A673 (cell line): ENCODE measurements around the gene ST13. TPM values are rescaled to one million over a fixed set of nuclear protein-coding genes. Genes with fewer than 3 reads are reported as not detected.
A peak's percentile ranks its signal among the peaks of the same experiment; 100 is the strongest.
"Not testable (repeated sequence)": the region's sequence is repeated elsewhere in the genome, so short reads cannot be mapped to it uniquely, and the experiment has no call there.

Experiments
- BruUV-seq: library from RNA; stranded (reverse); fragments of 400-500 nt; replicated peaks from 2 replicates; lab custom pipeline; 2021; lab: Mats Ljungman, UMichigan
- CTCF ChIA-PET: fragments of 300-600 bp; sonication (Branson Sonifier 250); formaldehyde crosslinking; loops from one replicate; lab custom pipeline; 2022; ENCODE audit warnings: antibody characterized with exemption; lab: Charles Lee
- POLR2A ChIA-PET: fragments of 300-600 bp; sonication (Branson Sonifier 250); formaldehyde crosslinking; loops from one replicate; lab custom pipeline; 2022; ENCODE audit warnings: antibody characterized with exemption; ENCODE audit not compliant: low non-redundant PET; lab: Charles Lee
- DNase-seq: peaks from one replicate; pipeline ENCODE4 v3.0.0-alpha.2; 2015; ENCODE audit warnings: low spot score
- H3K27ac ChIP-seq: fragments of 200-600 bp; sonication (generic); 2 replicates; pipeline ENCODE4 v1.5.1; 2016; ENCODE audit warnings: mixed run types, low read depth, mild to moderate bottlenecking, mixed read lengths, antibody characterized with exemption, low read length; ENCODE audit not compliant: poor library complexity, severe bottlenecking
- H3K27me3 ChIP-seq: fragments of 200-600 bp; sonication (generic); replicated peaks from 2 replicates; pipeline ENCODE4 v1.6.1; 2017; ENCODE audit warnings: mixed run types, low read depth, mild to moderate bottlenecking, mixed read lengths, antibody characterized with exemption, low read length; ENCODE audit not compliant: insufficient read depth, poor library complexity
- H3K36me3 ChIP-seq: fragments of 200-600 bp; sonication (generic); 2 replicates; pipeline ENCODE4 v1.6.1; 2016; ENCODE audit warnings: mixed run types, mild to moderate bottlenecking, mixed read lengths, antibody characterized with exemption, low read length; ENCODE audit not compliant: insufficient read depth, poor library complexity, severe bottlenecking
- H3K4me1 ChIP-seq: fragments of 200-600 bp; sonication (generic); 2 replicates; pipeline ENCODE4 v1.6.1; 2017; ENCODE audit warnings: mixed run types, mild to moderate bottlenecking, mixed read lengths, antibody characterized with exemption, low read length; ENCODE audit not compliant: insufficient read depth, poor library complexity, severe bottlenecking
- H3K4me3 ChIP-seq: fragments of 200-600 bp; sonication (generic); 2 replicates; pipeline ENCODE4 v1.5.1; 2016; ENCODE audit warnings: low read depth, mixed run types, mild to moderate bottlenecking, mixed read lengths, low read length; ENCODE audit not compliant: poor library complexity, severe bottlenecking
- H3K9me3 ChIP-seq: fragments of 200-600 bp; sonication (generic); 2 replicates; pipeline ENCODE4 v1.6.1; 2016; ENCODE audit warnings: mixed run types, low read depth, mild to moderate bottlenecking, mixed read lengths, antibody characterized with exemption, low read length; ENCODE audit not compliant: poor library complexity, severe bottlenecking
- CTCF ChIP-seq: fragments of 300-800, 200-600 bp; sonication (generic); conservative IDR thresholded peaks from 2 replicates; pipeline ENCODE4 v1.5.1; 2017; ENCODE audit warnings: low read depth, mild to moderate bottlenecking, antibody characterized with exemption, low read length, moderate library complexity, mixed read lengths
- EZH2 ChIP-seq: fragments of 200-600 bp; sonication (generic); IDR thresholded peaks from 2 replicates; pipeline ENCODE4 v1.6.1; 2017; ENCODE audit warnings: borderline replicate concordance, low read depth, mild to moderate bottlenecking, mixed read lengths, antibody characterized with exemption, low read length; ENCODE audit not compliant: poor library complexity, severe bottlenecking
- intact Hi-C: fragments of 100-400 bp; cut with micrococcal nuclease; formaldehyde crosslinking; loops from one replicate; pipeline ENCODE4 v1.10.0; 2022; ENCODE audit not compliant: unreplicated experiment
- total RNA-seq: library from RNA; stranded (reverse); gene quantifications from 2 replicates; pipeline ENCODE4 v1.2.3, GENCODE V29; 2021

ST13 gene
- total RNA-seq, 1 experiment from 2014 or later = 337 TPM

DNA sequence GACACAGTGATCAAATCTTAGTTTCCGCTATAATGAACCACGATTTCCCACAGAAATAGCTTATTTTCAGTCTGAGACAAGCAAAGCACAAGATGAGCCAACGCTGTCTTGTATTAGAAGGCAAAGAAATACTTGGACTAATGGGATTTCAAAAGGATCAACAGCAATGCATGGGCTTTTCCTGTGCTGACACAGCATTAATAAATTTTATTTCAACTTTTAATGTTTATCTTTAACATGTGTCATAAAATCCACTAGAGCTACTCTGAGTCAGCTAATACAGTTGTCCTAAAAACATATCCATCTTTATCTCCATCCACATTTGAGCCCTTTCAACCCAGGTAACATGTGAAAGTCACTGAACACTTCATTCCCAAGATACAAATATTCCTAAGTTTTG, 21.8 kb downstream of the ST13 start:
- H3K36me3 ChIP-seq = peaks cover 92% of the 10 kb centered on the region
- CTCF ChIA-PET = no interaction called here
- H3K9me3 ChIP-seq = no peaks in the 10 kb centered on the region
- no TSS peak for BruUV-seq
- peaks cover 48% of the 10 kb centered on the region for H3K4me1 ChIP-seq
- POLR2A ChIA-PET = no interaction called here
- H3K4me3 ChIP-seq = no peak overlapping the region
- TF ChIP-seq EZH2 = no peak
- TF ChIP-seq CTCF = no peak
- intact Hi-C loops = no loop called here
- H3K27ac ChIP-seq = peak overlapping the region; percentile 27
- no peaks in the 10 kb centered on the region for H3K27me3 ChIP-seq
- no peak for DNase-seq

GRCh38 chr22:40829131-40829530, 27.3 kb downstream of the ST13 start:
- H3K4me3 ChIP-seq = no peak overlapping the region
- peak; percentile 82 for DNase-seq
- POLR2A ChIA-PET = interaction anchor here (0.7 kb wide), 1 partner anchor 553 kb away, joined by 3 read pairs; the partner anchor contains the start of gene TEF
- BruUV-seq = no TSS peak
- H3K27me3 ChIP-seq = no peaks in the 10 kb centered on the region
- CTCF ChIA-PET = no interaction called here
- no peaks in the 10 kb centered on the region for H3K9me3 ChIP-seq
- H3K27ac ChIP-seq = peak overlapping the region; percentile 61
- peaks cover 78% of the 10 kb centered on the region for H3K36me3 ChIP-seq
- H3K4me1 ChIP-seq = peaks cover 66% of the 10 kb centered on the region
- TF ChIP-seq CTCF = no peak
- TF ChIP-seq EZH2 = no peak
- intact Hi-C loops = no loop called here

- POLR2A ChIA-PET = interaction anchor here (0.5 kb wide), 1 partner anchor 112 kb away, joined by 10 read pairs; no protein-coding TSS in a partner anchor
- CTCF ChIA-PET = interaction anchor here (0.8 kb wide), 1 partner anchor 144 kb away, joined by 3 read pairs; no protein-coding TSS in a partner anchor
- peak; percentile 39 for DNase-seq
- no peak for TF ChIP-seq EZH2
- no peak for TF ChIP-seq CTCF
- intact Hi-C loops = no loop called here
- Histone ChIP-seq H3K36me3 (peaks cover 75% of the 10 kb centered on the region), H3K4me1 (peaks cover 55% of the 10 kb centered on the region), H3K27me3 (no peaks in the 10 kb centered on the region), H3K27ac (no peak overlapping the region), H3K9me3 (no peaks in the 10 kb centered on the region), H3K4me3 (no peak overlapping the region)
- BruUV-seq = no TSS peak
These were observed 29.3 kb downstream of the ST13 start for GRCh38 chr22:40826984-40827741.

- intact Hi-C loops, H3K9me3 ChIP-seq, CTCF ChIA-PET, H3K27me3 ChIP-seq, DNase-seq, H3K27ac ChIP-seq, H3K4me3 ChIP-seq, POLR2A ChIA-PET: not testable (repeated sequence)
- peaks cover 67% of the 10 kb centered on the region for H3K36me3 ChIP-seq
- H3K4me1 ChIP-seq = peaks cover 46% of the 10 kb centered on the region
- BruUV-seq = TSS peak; percentile 91
These were observed 30.1 kb downstream of the ST13 start for GRCh38 chr22:40826292-40826691.
